GM19239 (cell line): ENCODE data around the gene STX2.
"Not testable (repeated sequence)": the region's sequence is repeated elsewhere in the genome, so short reads cannot be mapped to it uniquely, and the experiment has no call there.

Experiments
- DNase-seq: peaks from one replicate; pipeline ENCODE4 v3.0.0; 2011; ENCODE audit warnings: low spot score; ENCODE audit not compliant: insufficient read length
- FAIRE-seq: peaks from 2 replicates; lab custom pipeline; 2011; peaks lifted over from hg19 to GRCh38; lab: Jason Lieb, UNC

The STX2 gene

GRCh38 chr12:130870442-130871285, 31.6 kb upstream of the STX2 start:
- DNase-seq: peak; percentile 73

GRCh38 chr12:130868412-130868811, 29.4 kb upstream of the STX2 start:
- no peak for DNase-seq
- no peak for FAIRE-seq

More at GRCh38 chr12:130870442-130871285, 31.6 kb upstream of the STX2 start:
- FAIRE-seq: peak; percentile 85

GRCh38 chr12:130863298-130863697, 24.2 kb upstream of the STX2 start:
- FAIRE-seq (no peak), DNase-seq (no peak)

- not testable (repeated sequence) for DNase-seq, FAIRE-seq
Measured at GRCh38 chr12:130862771-130863170, 23.7 kb upstream of the STX2 start.

GRCh38 chr12:130862161-130862560, 23.1 kb upstream of the STX2 start:
- no peak for DNase-seq
- FAIRE-seq: no peak

- no peak for FAIRE-seq
Measured at GRCh38 chr12:130860311-130860710, 21.3 kb upstream of the STX2 start.

GRCh38 chr12:130859161-130859560, 20.1 kb upstream of the STX2 start:
- DNase-seq: no peak
- no peak for FAIRE-seq

More at GRCh38 chr12:130860311-130860710, 21.3 kb upstream of the STX2 start:
- DNase-seq: no peak

GRCh38 chr12:130858084-130858483, 19.0 kb upstream of the STX2 start:
- no peak for DNase-seq
- FAIRE-seq: no peak

- DNase-seq (no peak), FAIRE-seq (no peak)
Measured at GRCh38 chr12:130856088-130856487, 17.0 kb upstream of the STX2 start.

GRCh38 chr12:130850418-130851021, 11.5 kb upstream of the STX2 start:
- FAIRE-seq: no peak
- DNase-seq: no peak

GRCh38 chr12:130849561-130850417, 10.7 kb upstream of the STX2 start:
- FAIRE-seq: no peak
- no peak for DNase-seq

GRCh38 chr12:130848785-130849305, 9.8 kb upstream of the STX2 start:
- FAIRE-seq: not testable (repeated sequence)

GRCh38 chr12:130848105-130848504, 9.1 kb upstream of the STX2 start:
- not testable (repeated sequence) for FAIRE-seq, DNase-seq

More at GRCh38 chr12:130848785-130849305, 9.8 kb upstream of the STX2 start:
- not testable (repeated sequence) for DNase-seq

GRCh38 chr12:130847112-130847511, 8.1 kb upstream of the STX2 start:
- no peak for FAIRE-seq
- DNase-seq: no peak

- FAIRE-seq: no peak
Measured at GRCh38 chr12:130846369-130846768, 7.3 kb upstream of the STX2 start.

GRCh38 chr12:130839770-130840404, 837 bp upstream of the STX2 start:
- DNase-seq (no peak), FAIRE-seq (no peak)

More at GRCh38 chr12:130846369-130846768, 7.3 kb upstream of the STX2 start:
- DNase-seq: no peak

- DNase-seq (peak; percentile 20), FAIRE-seq (no peak)
Measured at GRCh38 chr12:130838284-130838950, 633 bp downstream of the STX2 start.

GRCh38 chr12:130835436-130835835, 3.6 kb downstream of the STX2 start:
- DNase-seq (no peak), FAIRE-seq (no peak)

- DNase-seq (no peak), FAIRE-seq (no peak)
Measured at GRCh38 chr12:130835011-130835410, 4.0 kb downstream of the STX2 start.
